ENCODE results near the gene KRTAP5-2.
A peak's percentile ranks its signal among the peaks of the same experiment; 100 is the strongest.

The KRTAP5-2 gene

GRCh38 chr11:1555713-1556153, 42.4 kb downstream of the KRTAP5-2 start:
- peak overlapping the region; percentile 81 for H3K27ac Mint-ChIP-seq
- ATAC-seq (ENCODE audit: low read depth), result no peak
- H3K4me3 Mint-ChIP-seq, result no peak overlapping the region
- H3K4me1 Mint-ChIP-seq, result peaks cover 9% of the 10 kb centered on the region
- no peaks in the 10 kb centered on the region for H3K9me3 Mint-ChIP-seq
- H3K27me3 Mint-ChIP-seq, result peaks cover 15% of the 10 kb centered on the region
- no peak for DNase-seq (ENCODE audit: low spot score in 2 of 2)
- H3K36me3 Mint-ChIP-seq, result peaks cover 3% of the 10 kb centered on the region

GRCh38 chr11:1554981-1555712, 42.9 kb downstream of the KRTAP5-2 start:
- Mint-ChIP-seq H3K4me3 (no peak overlapping the region), H3K36me3 (peaks cover 3% of the 10 kb centered on the region), H3K27me3 (peaks cover 18% of the 10 kb centered on the region), H3K9me3 (no peaks in the 10 kb centered on the region), H3K27ac (peak overlapping the region; percentile 81), H3K4me1 (peaks cover 9% of the 10 kb centered on the region)
- DNase-seq (ENCODE audit: low spot score in 2 of 2) (peak in 1 of 2 donors; percentile 23), ATAC-seq (ENCODE audit: low read depth) (no peak)

- Mint-ChIP-seq H3K9me3 (no peaks in the 10 kb centered on the region), H3K36me3 (peaks cover 3% of the 10 kb centered on the region), H3K27ac (no peak overlapping the region), H3K4me3 (no peak overlapping the region), H3K4me1 (peaks cover 4% of the 10 kb centered on the region), H3K27me3 (peaks cover 21% of the 10 kb centered on the region)
- ATAC-seq (ENCODE audit: low read depth), result no peak
- DNase-seq (ENCODE audit: low spot score in 2 of 2), result no peak
These were observed 44.1 kb downstream of the KRTAP5-2 start for GRCh38 chr11:1553808-1554594.

- Mint-ChIP-seq H3K27me3 (peaks cover 18% of the 10 kb centered on the region), H3K4me1 (peaks cover 11% of the 10 kb centered on the region), H3K9me3 (no peaks in the 10 kb centered on the region), H3K4me3 (peak overlapping the region; percentile 72), H3K27ac (no peak overlapping the region), H3K36me3 (no peaks in the 10 kb centered on the region)
- DNase-seq (ENCODE audit: low spot score in 2 of 2), result no peak
- no peak for ATAC-seq (ENCODE audit: low read depth)
These were observed 48.5 kb downstream of the KRTAP5-2 start for GRCh38 chr11:1549338-1550330.

GRCh38 chr11:1548221-1549070, 49.6 kb downstream of the KRTAP5-2 start:
- DNase-seq (ENCODE audit: low spot score in 2 of 2) (no peak), ATAC-seq (ENCODE audit: low read depth) (peak; percentile 18)
- Mint-ChIP-seq H3K9me3 (no peaks in the 10 kb centered on the region), H3K36me3 (no peaks in the 10 kb centered on the region), H3K27me3 (peaks cover 17% of the 10 kb centered on the region), H3K4me1 (peaks cover 11% of the 10 kb centered on the region), H3K27ac (no peak overlapping the region), H3K4me3 (peak overlapping the region; percentile 72)

- no peaks in the 10 kb centered on the region for H3K36me3 Mint-ChIP-seq
- H3K27ac Mint-ChIP-seq, result no peak overlapping the region
- ATAC-seq (ENCODE audit: low read depth) (peak; percentile 14), DNase-seq (ENCODE audit: low spot score in 2 of 2) (no peak)
- H3K4me1 Mint-ChIP-seq, result peaks cover 11% of the 10 kb centered on the region
- no peaks in the 10 kb centered on the region for H3K9me3 Mint-ChIP-seq
- peak overlapping the region; percentile 66 for H3K4me3 Mint-ChIP-seq
- peaks cover 16% of the 10 kb centered on the region for H3K27me3 Mint-ChIP-seq
These were observed 50.5 kb downstream of the KRTAP5-2 start for GRCh38 chr11:1547467-1548098.
